Right lobe of liver (tissue), 4 donors: ENCODE data around the gene ZFAND6.

Source experiments
- CTCF ChIP-seq, 4 donors: fragments of 200-600 bp in 3 of 4; fragments of 450-650 bp in 1 of 4; IDR thresholded peaks; one replicate each; pipeline versions ENCODE4 v1.5.1 to v1.8.0; 2016 to 2022; ENCODE audit warnings: antibody characterized with exemption in 4 of 4, mild to moderate bottlenecking in 2 of 4
- POLR2A ChIP-seq: fragments of 450-650 bp; IDR thresholded peaks from one replicate; pipeline ENCODE4 v1.6.1; 2017; ENCODE audit warnings: antibody characterized with exemption, mild to moderate bottlenecking
- donor health status: DM: no; HTN: no; CAD: no.
- donor health status: DM: no; HTN: no; CAD: no.
- donor health status: DM: no; HTN: yes; CAD: no.

- no peak for TF ChIP-seq CTCF (IDR thresholded peaks at IDR 0.05)
- TF ChIP-seq POLR2A, result no peak
These were observed 30.6 kb downstream of the ZFAND6 start for GRCh38 chr15:80090041-80090440.
